Hematopoietic multipotent progenitor cell treated with erythropoietin and hydrocortisone succinate and interleukin-3 and kit ligand, for 8 days (in vitro differentiated cells): Measurements from ENCODE around the gene A1CF.
"Not testable (repeated sequence)": the region's sequence is repeated elsewhere in the genome, so short reads cannot be mapped to it uniquely, and the experiment has no call there.

ENCODE experiments used
- DNase-seq: peaks from one replicate; pipeline ENCODE4 v3.0.0-alpha.2; 2015

A1CF gene

DNA sequence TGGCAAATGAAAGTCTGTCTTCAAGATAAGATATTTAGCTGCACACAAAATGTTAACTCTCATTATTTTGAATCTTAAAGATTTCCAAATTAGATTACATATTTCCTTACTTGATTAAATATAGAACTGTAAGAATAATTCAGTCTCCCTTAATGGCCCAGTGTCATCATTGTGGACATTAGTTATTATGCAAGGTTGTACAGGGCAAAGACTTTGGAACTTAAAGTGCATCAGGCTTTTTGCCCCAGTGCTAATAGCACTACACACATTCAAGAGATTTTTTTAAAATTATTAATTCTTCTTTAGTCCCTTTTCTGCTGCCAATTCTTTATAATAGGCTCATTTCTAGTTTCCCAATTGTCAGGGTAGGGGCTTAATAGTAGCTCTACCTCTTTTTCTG, 103.4 kb downstream of the A1CF start:
- not testable (repeated sequence) for DNase-seq

DNA sequence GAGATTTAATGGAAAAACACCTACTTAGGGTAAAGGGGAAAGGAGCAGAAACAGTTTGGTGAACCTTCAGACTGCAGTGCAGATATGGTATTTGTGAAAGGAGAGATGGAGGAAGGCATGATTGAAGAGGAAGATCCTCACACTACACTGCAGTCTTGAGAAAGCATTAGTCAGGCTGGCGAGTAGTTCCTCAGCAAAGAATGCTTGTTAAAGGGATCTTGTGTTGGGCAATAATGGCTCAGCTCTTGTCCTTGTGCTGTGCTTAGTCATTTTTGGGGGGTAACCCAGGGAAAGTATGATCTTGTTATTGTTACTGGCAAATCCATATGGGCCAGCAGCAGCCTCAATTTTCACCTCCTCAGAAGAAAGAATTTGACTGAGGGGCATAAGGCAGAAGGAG, 105.4 kb downstream of the A1CF start:
- DNase-seq, result not testable (repeated sequence)

- DNase-seq, result not testable (repeated sequence)
Measured at GRCh38 chr10:50774868-50775267, 110.6 kb downstream of the A1CF start.

DNA sequence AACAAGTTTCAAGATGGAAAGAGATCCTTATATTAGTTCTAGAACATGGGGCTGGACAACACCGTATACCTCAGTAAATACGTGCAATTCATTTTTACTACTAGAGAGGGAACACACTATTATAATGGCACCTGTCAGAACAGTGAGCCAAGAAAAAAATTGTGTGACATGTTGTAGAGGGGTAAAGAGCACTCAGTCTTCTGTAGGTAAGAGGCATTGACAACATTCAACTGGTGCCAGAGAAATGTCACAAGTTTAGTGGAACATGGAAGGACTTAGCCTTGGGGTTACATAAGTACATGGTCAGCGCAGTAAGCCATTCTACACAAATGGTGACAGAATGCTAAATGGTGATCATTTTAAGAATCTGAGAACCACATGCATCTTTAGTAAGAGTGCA, 113.4 kb downstream of the A1CF start:
- DNase-seq, result not testable (repeated sequence)

- not testable (repeated sequence) for DNase-seq
Measured at GRCh38 chr10:50766774-50767513, 118.5 kb downstream of the A1CF start.
